ENCODE results near the gene UBE2B. TPM values are rescaled to one million over a fixed set of nuclear protein-coding genes. Genes with fewer than 3 reads are reported as not detected.

UBE2B gene
- total and polyA plus RNA-seq, 10 of the 15 experiments (the other 5 are each of a cell fraction or from before 2014, with no cell fraction given), result 10.8 to 179 (median 61.3) TPM

- 97% methylated on average over 6 of the region's 6 CpGs for WGBS (ENCODE audit: insufficient coverage, insufficient replicate concordance, low lambda C conversion rate, missing lambda C conversion rate)
- peaks cover 0 to 5% of the 10 kb centered on the region in 2 experiments; a peak in 2 of 4 replicates for H3K36me3 ChIP-seq (ENCODE audit: control insufficient read depth in 2 of 2, insufficient read depth in 2 of 2, low read length in 1 of 2)
- RAD21 ChIA-PET (ENCODE audit: unreplicated experiment), result no interaction called here
- CTCF ChIA-PET, result interaction anchor here (0.5 to 2.5 kb wide), 7 partner anchors 12 to 379 kb away, joined by 3 to 6 read pairs (median 3); no protein-coding TSS in a partner anchor
- no peak for TF ChIP-seq LARP7 (IDR thresholded peaks at IDR 0.05)
- TF ChIP-seq ZSCAN29 (IDR thresholded peaks at IDR 0.05), result no peak
- TF ChIP-seq ZBED1 (IDR thresholded peaks at IDR 0.05; ENCODE audit: borderline replicate concordance), result no peak
- no peak for TF ChIP-seq CTCF (IDR thresholded peaks at IDR 0.05 in 2 of 3, conservative IDR thresholded peaks at IDR 0.05 in 1 of 3; ENCODE audit: control insufficient read depth in 2 of 3, extremely low read depth in 1 of 3, insufficient read depth in 1 of 3, low read depth in 3 of 3, low read length in 3 of 3)
- no peak for TF ChIP-seq PKNOX1 (IDR thresholded peaks at IDR 0.05)
- no peak for TF ChIP-seq TCF7 (IDR thresholded peaks at IDR 0.05; ENCODE audit: borderline replicate concordance)
- TF ChIP-seq POLR2A (IDR thresholded peaks at IDR 0.05; ENCODE audit: low read depth, low read length), result 0 out of 2 replicates have a peak, but pooled peaks have one; percentile 20
- TF ChIP-seq GATAD2B (conservative IDR thresholded peaks at IDR 0.05; ENCODE audit: low read depth), result no peak
- peaks cover 4% of the 10 kb centered on the region; the same call in 1 of the 2 replicates for H3K4me1 ChIP-seq (ENCODE audit: control insufficient read depth, insufficient read depth, low read length)
- no peaks in the 10 kb centered on the region for H4K20me1 ChIP-seq (ENCODE audit: control insufficient read depth, insufficient read depth)
- no peak overlapping the region for H3K27ac ChIP-seq (ENCODE audit: control insufficient read depth, insufficient read depth)
- BruUV-seq (replicated peaks), result no TSS peak
- no peak overlapping the region for H3K4me3 ChIP-seq
- H3K79me2 ChIP-seq (ENCODE audit: control insufficient read depth, insufficient read depth, low read length), result peaks cover 29% of the 10 kb centered on the region
- no peaks in the 10 kb centered on the region for H3K9me3 ChIP-seq (replicated peaks; ENCODE audit: control insufficient read depth, insufficient read depth, low read length)
- no peaks in the 10 kb centered on the region for H3K27me3 ChIP-seq (replicated peaks in 1 of 2; ENCODE audit: control insufficient read depth in 2 of 2, insufficient read depth in 2 of 2, low read length in 1 of 2)
- peak overlapping the region; percentile 30 for H3K4me2 ChIP-seq (ENCODE audit: control insufficient read depth, insufficient read depth)
- in situ Hi-C loops (cut with MboI) (no loop called here), intact Hi-C loops (cut with micrococcal nuclease; ENCODE audit: unreplicated experiment) (no loop called here)
- no peak overlapping the region for H3K9ac ChIP-seq (ENCODE audit: control insufficient read depth, insufficient read depth, low read length)
- no peak overlapping the region for H2AFZ ChIP-seq (ENCODE audit: control insufficient read depth, low read depth, low read length)
- SMC1A ChIA-PET (ENCODE audit: uncharacterized antibody, unreplicated experiment), result interaction anchor here (1.3 to 3.9 kb wide), 8 partner anchors 14 to 169 kb away, joined by 3 to 29 read pairs (median 9); partner anchors contain the start of gene UBE2B
- ATAC-seq (no peak), DNase-seq (ENCODE audit: low read depth, low spot score) (no peak), FAIRE-seq (no peak)
- POLR2A ChIA-PET, result interaction anchor here (0.6 to 2.7 kb wide), 3 partner anchors 8 to 132 kb away, joined by 3 to 8 read pairs (median 3); no protein-coding TSS in a partner anchor
These were observed 38.0 kb downstream of the UBE2B start for GRCh38 chr5:134409321-134409720.

Data from GM12878 (cell line).